C4-2B (cell line): ENCODE data around the gene TEX14.
"Not testable (repeated sequence)": the region's sequence is repeated elsewhere in the genome, so short reads cannot be mapped to it uniquely, and the experiment has no call there.

Experiments
- H3K27ac ChIP-seq: fragments of 450-650 bp; 2 replicates; pipeline ENCODE4 v1.5.1; 2017
- ZFX ChIP-seq: fragments of 450-650 bp; IDR thresholded peaks from 2 replicates; pipeline ENCODE4 v1.6.1; 2017
- TF ChIP-seq, protein P1 (sequence below): fragments of 450-650 bp; conservative IDR thresholded peaks from 2 replicates; pipeline ENCODE4 v1.5.1; 2017; ENCODE audit warnings: mild to moderate bottlenecking

The TEX14 gene

DNA sequence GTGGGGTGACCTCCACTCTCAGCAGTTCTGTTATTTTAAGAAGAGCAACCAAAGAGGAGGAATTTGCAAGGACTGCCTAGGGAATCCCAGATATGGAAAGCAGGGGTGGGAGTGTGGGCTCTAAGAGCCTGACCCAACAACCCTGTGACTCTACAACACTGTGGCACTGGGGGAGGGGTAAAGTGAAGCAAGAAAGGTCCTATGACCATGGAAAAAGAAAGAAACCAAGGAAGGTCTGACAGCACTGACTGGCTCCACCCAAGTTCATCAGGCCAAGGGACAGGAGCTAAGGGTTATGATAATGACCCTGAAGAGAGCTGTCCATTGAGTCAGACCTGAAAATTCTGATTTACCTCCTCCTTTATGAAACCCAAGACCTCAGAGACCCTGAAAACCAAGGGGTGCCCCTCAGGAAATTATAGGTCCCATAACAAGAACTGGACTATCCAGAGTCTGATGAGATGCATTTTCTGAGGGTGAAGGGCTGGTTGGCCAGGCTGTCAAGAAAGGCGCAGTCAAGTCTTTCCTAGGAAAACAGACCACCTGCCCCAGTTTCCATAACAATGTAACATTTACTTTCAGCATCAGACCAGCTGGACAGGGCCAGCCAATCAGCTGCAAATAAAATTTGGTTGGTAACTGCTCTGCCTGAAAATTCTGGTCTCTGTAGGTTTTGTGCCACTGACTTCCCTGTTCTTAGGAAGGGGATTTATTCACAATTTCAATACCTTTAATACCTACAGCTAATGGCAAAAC is 123.6 kb downstream of the TEX14 start:
- H3K27ac ChIP-seq: no peak overlapping the region
- TF ChIP-seq, protein P1, sequence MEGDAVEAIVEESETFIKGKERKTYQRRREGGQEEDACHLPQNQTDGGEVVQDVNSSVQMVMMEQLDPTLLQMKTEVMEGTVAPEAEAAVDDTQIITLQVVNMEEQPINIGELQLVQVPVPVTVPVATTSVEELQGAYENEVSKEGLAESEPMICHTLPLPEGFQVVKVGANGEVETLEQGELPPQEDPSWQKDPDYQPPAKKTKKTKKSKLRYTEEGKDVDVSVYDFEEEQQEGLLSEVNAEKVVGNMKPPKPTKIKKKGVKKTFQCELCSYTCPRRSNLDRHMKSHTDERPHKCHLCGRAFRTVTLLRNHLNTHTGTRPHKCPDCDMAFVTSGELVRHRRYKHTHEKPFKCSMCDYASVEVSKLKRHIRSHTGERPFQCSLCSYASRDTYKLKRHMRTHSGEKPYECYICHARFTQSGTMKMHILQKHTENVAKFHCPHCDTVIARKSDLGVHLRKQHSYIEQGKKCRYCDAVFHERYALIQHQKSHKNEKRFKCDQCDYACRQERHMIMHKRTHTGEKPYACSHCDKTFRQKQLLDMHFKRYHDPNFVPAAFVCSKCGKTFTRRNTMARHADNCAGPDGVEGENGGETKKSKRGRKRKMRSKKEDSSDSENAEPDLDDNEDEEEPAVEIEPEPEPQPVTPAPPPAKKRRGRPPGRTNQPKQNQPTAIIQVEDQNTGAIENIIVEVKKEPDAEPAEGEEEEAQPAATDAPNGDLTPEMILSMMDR: no peak
- TF ChIP-seq ZFX: no peak

DNA sequence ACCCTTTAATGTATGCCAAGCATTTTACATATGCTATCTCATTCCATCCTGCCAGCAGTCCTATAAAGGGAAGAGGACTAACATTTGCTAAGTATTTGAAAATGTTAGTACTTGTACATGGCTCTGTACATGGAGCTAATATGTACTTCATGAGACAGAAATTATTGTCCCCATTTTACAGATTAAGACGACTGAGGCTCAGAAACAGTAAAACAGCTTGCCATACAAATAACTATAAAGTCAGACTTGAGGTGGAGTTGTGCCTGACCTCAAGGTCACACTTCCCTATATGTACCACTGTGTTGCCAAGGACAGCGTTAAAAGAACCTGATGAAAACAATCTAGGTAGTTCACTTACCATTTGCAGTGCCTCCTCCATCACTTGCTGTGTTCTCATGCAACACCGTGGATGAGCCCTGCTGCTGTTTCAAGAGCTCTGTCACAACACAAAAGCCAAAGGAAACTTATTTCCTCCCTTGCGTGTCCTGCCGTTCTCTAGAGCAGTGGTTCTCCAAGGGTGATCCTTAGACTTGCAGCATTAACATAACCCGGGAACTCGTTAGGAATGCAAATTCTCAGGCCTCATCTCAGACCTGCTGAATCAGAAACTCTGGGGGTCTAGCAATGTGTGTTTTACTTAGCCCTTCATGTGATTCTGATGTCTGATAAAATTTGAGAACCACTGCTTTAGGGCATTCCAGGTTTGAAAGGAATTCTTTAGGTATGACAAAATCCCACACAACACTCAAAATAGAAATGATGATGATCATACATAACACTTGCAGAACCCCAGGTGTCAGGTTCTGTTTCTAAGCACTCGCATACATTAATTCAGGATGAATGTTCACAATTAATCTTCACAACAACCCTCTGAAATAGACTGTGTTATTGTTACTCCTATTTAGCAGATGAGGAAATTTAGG is 126.2 kb downstream of the TEX14 start:
- no peak for TF ChIP-seq ZFX
- TF ChIP-seq, protein P1: no peak
- no peak overlapping the region for H3K27ac ChIP-seq

DNA sequence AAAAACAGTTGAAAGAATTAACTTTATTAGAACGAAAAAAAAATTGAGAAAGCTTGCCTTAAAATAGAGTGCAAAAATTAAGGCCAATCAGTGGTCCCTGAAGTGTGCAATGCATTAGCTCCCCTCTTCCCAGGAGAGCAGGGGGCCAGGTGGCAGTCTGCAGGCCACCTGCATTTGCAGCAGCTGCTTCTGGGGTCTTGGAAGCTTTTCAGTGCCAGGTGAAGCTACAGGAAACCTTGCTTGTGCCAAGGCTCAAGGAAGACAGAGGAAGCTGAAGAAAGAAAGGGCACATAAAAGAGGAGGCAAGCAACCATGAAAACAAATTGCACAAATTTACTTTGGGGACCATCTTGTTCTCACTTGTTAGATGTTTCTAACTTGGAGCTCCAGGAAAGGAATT is 126.9 kb downstream of the TEX14 start:
- H3K27ac ChIP-seq: no peak overlapping the region
- TF ChIP-seq, protein P1: no peak
- no peak for TF ChIP-seq ZFX

DNA sequence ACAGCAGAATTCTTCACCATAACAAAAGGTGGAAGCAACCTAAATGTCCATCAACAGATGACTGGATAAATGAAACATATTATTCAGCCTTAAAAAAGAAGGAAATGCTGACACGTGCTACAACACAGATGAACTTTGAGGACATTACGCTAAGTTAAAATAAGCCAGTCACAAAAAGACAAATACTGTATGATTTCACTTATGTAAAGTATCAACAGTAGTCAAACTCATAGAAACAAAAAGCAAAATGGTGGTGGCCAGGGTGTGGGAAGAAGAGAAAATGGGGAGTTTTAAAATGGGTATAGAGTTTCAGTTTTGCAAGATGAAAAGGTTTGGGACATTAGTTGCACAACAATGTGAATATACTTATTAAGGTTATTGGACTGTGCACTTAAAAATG is 127.6 kb downstream of the TEX14 start:
- no peak for TF ChIP-seq ZFX
- TF ChIP-seq, protein P1: no peak
- no peak overlapping the region for H3K27ac ChIP-seq

DNA sequence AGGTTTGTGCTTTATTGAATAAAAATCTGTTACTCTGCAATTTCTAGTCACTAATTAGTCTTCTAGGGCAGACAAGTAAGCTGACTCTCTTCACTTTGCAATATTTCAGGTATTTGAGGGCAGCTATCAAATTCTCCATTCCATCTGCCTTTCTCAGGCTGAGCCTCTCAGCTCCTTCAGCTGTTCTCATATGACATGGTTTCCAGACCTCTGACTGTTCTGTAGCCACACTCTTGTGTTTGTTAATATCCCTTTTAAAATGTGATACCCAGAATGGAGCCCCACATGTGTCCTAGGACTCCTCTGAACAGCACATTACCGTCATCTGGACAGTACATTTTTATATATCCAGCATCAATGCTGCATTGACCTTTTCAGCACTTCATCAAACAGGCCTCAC is 131.3 kb downstream of the TEX14 start:
- no peak overlapping the region for H3K27ac ChIP-seq
- no peak for TF ChIP-seq ZFX
- TF ChIP-seq, protein P1: no peak

DNA sequence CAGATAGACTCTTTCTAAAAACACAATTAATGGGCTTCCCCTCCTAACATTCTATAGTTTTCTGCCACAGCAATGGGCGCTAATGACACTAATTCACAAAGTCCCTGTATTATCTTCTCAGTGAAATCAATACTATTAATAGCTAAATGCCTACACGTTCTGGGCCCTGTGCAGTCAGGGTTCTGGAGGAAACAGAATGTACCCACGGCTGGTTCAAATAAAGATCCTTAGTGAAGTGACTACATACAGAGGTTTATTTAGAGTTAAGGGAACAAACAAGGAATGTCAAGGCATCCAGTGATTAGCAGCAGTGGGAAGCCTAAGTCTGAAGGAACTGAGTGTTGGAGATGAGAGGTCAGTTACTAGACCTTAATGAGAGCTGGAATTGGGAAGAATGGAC is 133.9 kb downstream of the TEX14 start:
- no peak overlapping the region for H3K27ac ChIP-seq
- no peak for TF ChIP-seq ZFX
- TF ChIP-seq, protein P1: no peak

DNA sequence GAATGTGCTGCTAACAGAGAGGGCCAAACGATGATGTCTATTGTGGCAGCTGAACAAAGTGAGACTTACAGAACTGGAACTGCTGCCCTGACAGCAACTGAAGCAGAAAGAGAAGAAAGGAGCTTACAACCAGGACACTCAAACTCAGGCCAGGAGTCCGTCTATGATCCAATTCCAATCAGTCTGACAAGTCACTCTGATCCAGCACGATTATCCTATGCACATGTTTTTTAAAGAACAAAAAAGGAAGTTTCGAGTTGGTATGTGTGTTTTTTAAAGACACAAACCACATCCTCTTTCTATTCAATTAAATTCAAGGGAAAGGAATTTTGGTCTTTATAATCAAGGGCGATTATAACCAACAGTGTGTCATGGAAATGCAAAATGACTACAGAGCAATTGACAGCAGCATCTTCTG is 135.0 kb downstream of the TEX14 start:
- no peak for TF ChIP-seq ZFX
- TF ChIP-seq, protein P1: no peak
- H3K27ac ChIP-seq: no peak overlapping the region

DNA sequence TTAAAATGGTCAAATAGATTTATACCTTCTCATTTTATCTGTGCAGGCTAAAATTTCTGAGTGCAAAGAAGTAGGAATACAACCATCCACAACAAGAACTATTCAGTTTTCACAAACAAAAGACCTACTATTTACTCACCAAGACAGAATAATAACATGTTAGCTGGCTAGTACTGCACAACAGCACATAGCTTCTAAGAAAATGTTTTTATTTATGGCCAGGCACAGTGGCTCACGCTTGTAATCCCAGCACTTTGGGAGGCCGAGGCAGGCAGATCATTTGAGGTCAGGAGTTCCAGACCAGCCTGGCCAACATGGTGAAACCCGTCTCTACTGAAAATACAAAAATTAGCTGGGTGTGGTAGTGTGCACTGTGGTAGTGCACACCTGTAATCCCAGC is 136.7 kb downstream of the TEX14 start:
- not testable (repeated sequence) for H3K27ac ChIP-seq
